H1 (cell line): Measurements from ENCODE around the gene KLHDC8A. TPM values are rescaled to one million over a fixed set of nuclear protein-coding genes. Genes with fewer than 3 reads are reported as not detected.

Experiments
- CTCF ChIA-PET: fragments of 300-600 bp; sonication (Branson Sonifier 250); formaldehyde crosslinking; loops from one replicate; lab custom pipeline; 2021; ENCODE audit not compliant: partially characterized antibody; lab: Charles Lee
- POLR2A ChIA-PET: fragments of 300-600 bp; sonication (Branson Sonifier 250); formaldehyde crosslinking; loops from one replicate; lab custom pipeline; 2021; ENCODE audit warnings: inconsistent platforms; ENCODE audit not compliant: partially characterized antibody; lab: Charles Lee
- DNase-seq, 2 experiments: peaks; one replicate each; pipeline versions ENCODE4 v3.0.0 to v3.0.0-alpha.2; 2010 to 2022; ENCODE audit warnings: low spot score in 2 of 2, low read depth in 1 of 2, mixed read lengths in 1 of 2
- FAIRE-seq: peaks from 2 replicates; lab custom pipeline; 2011; peaks lifted over from hg19 to GRCh38; lab: Jason Lieb, UNC
- H2AFZ ChIP-seq: 2 replicates; pipeline ENCODE4 v1.8.1; 2012; ENCODE audit warnings: low read length, inconsistent platforms
- H2AK5ac ChIP-seq: 2 replicates; pipeline ENCODE4 v1.6.1; 2013; ENCODE audit warnings: low read depth, low read length
- H2BK120ac ChIP-seq: replicated peaks from 2 replicates; pipeline ENCODE3; 2013; ENCODE audit warnings: low read depth, low read length, inconsistent platforms
- H2BK12ac ChIP-seq: 2 replicates; pipeline ENCODE4 v1.6.1; 2013; ENCODE audit warnings: low read depth, low read length
- H2BK15ac ChIP-seq: 2 replicates; pipeline ENCODE4 v1.6.1; 2013; ENCODE audit warnings: low read length
- H2BK20ac ChIP-seq: 2 replicates; pipeline ENCODE4 v1.6.1; 2013; ENCODE audit warnings: low read length
- H2BK5ac ChIP-seq: 2 replicates; pipeline ENCODE4 v1.6.1; 2013; ENCODE audit warnings: low read depth, low read length
- H3K14ac ChIP-seq: 2 replicates; pipeline ENCODE4 v1.6.1; 2013; ENCODE audit warnings: inconsistent platforms; ENCODE audit not compliant: insufficient read length
- H3K18ac ChIP-seq: 2 replicates; pipeline ENCODE4 v1.6.1; 2013; ENCODE audit warnings: low read length; ENCODE audit errors: extremely low read depth
- H3K23ac ChIP-seq: 2 replicates; pipeline ENCODE4 v1.6.1; 2013; ENCODE audit warnings: inconsistent platforms; ENCODE audit not compliant: insufficient read length
- H3K23me2 ChIP-seq: 2 replicates; pipeline ENCODE4 v1.6.1; 2013; ENCODE audit warnings: low read depth, low read length
- H3K27ac ChIP-seq: 2 replicates; pipeline ENCODE4 v1.6.1; 2011; ENCODE audit warnings: low read depth, low read length, inconsistent platforms
- H3K27me3 ChIP-seq, 4 experiments: replicated peaks in 1 of 4; 1 replicate in 1 of 4; 2 replicates in 3 of 4; pipeline versions ENCODE4 v1.6.1 to v1.8.1; 2011 to 2013; ENCODE audit warnings: low read length in 3 of 4, mild to moderate bottlenecking in 3 of 4, inconsistent platforms in 2 of 4, mixed read lengths in 2 of 4, moderate library complexity in 1 of 4; ENCODE audit not compliant: control insufficient read depth in 3 of 4, insufficient read depth in 3 of 4; ENCODE audit errors: extremely low read depth in 1 of 4
- H3K36me3 ChIP-seq, 4 experiments: 2 replicates each; pipeline versions ENCODE4 v1.6.1 to v1.8.1; 2011 to 2013; ENCODE audit warnings: mild to moderate bottlenecking in 4 of 4, low read length in 3 of 4, moderate library complexity in 2 of 4, control low read depth in 1 of 4, inconsistent platforms in 1 of 4; ENCODE audit not compliant: insufficient read depth in 4 of 4, control insufficient read depth in 2 of 4
- H3K4ac ChIP-seq: replicated peaks from 2 replicates; pipeline ENCODE3; 2013; ENCODE audit warnings: low read length, low read depth, mixed read lengths, inconsistent platforms; ENCODE audit not compliant: insufficient read length
- H3K4me1 ChIP-seq, 4 experiments: replicated peaks in 1 of 4; 1 replicate in 1 of 4; 2 replicates in 3 of 4; pipeline versions ENCODE4 v1.6.1 to v1.8.1; 2011 to 2013; ENCODE audit warnings: low read length in 3 of 4, inconsistent platforms in 2 of 4, mixed read lengths in 1 of 4; ENCODE audit not compliant: insufficient read depth in 4 of 4, control insufficient read depth in 3 of 4
- H3K4me2 ChIP-seq, 2 experiments: 2 replicates each; pipeline versions ENCODE4 v1.6.1 to v1.8.1; 2011 to 2013; ENCODE audit warnings: low read depth in 2 of 2, low read length in 2 of 2, control low read depth in 1 of 2, inconsistent platforms in 1 of 2, mild to moderate bottlenecking in 1 of 2; ENCODE audit not compliant: insufficient read depth in 1 of 2
- H3K4me3 ChIP-seq, 4 experiments: fragments of 200-600, 300-600 bp in 1 of 4; sonication (generic), shearing (Covaris generic), sonication (Bioruptor Twin) in 1 of 4; 2 replicates each; pipeline versions ENCODE4 v1.5.1 to v1.8.1; 2011 to 2016; ENCODE audit warnings: low read length in 4 of 4, low read depth in 3 of 4, control low read depth in 2 of 4, inconsistent platforms in 2 of 4, mild to moderate bottlenecking in 2 of 4, mixed read lengths in 1 of 4, moderate library complexity in 1 of 4; ENCODE audit not compliant: insufficient read depth in 2 of 4; ENCODE audit errors: extremely low read depth in 1 of 4
- H3K56ac ChIP-seq: replicated peaks from 2 replicates; pipeline ENCODE3; 2013; ENCODE audit warnings: low read depth, mild to moderate bottlenecking, mixed read lengths, low read length, inconsistent platforms; ENCODE audit not compliant: insufficient read length
- H3K79me1 ChIP-seq: 2 replicates; pipeline ENCODE4 v1.6.1; 2013; ENCODE audit warnings: low read depth, low read length, control low read depth
- H3K79me2 ChIP-seq, 2 experiments: 2 replicates each; pipeline versions ENCODE4 v1.6.1 to v1.8.1; 2012 to 2013; ENCODE audit warnings: low read length in 2 of 2, mild to moderate bottlenecking in 2 of 2, inconsistent platforms in 1 of 2; ENCODE audit not compliant: insufficient read depth in 2 of 2, control insufficient read depth in 1 of 2
- H3K9ac ChIP-seq, 4 experiments: replicated peaks in 1 of 4; 1 replicate in 1 of 4; 2 replicates in 3 of 4; pipeline versions ENCODE4 v1.6.1 to v1.8.1; 2011 to 2013; ENCODE audit warnings: low read depth in 3 of 4, low read length in 3 of 4, control low read depth in 2 of 4, mild to moderate bottlenecking in 2 of 4, moderate library complexity in 2 of 4, inconsistent platforms in 1 of 4; ENCODE audit errors: extremely low read depth in 1 of 4
- H3K9me3 ChIP-seq, 2 experiments: 2 replicates each; pipeline versions ENCODE4 v1.6.1 to v1.8.1; 2012 to 2013; ENCODE audit warnings: mild to moderate bottlenecking in 2 of 2, moderate library complexity in 2 of 2, control low read depth in 1 of 2, inconsistent platforms in 1 of 2, low read depth in 1 of 2, low read length in 1 of 2, mixed read lengths in 1 of 2; ENCODE audit not compliant: insufficient read depth in 2 of 2
- H4K20me1 ChIP-seq, 2 experiments: replicated peaks in 1 of 2; 2 replicates each; pipeline versions ENCODE3 to v1.8.1; 2011 to 2013; ENCODE audit warnings: inconsistent platforms in 2 of 2, low read length in 2 of 2, mild to moderate bottlenecking in 1 of 2; ENCODE audit not compliant: insufficient read depth in 2 of 2, control insufficient read depth in 1 of 2
- H4K5ac ChIP-seq: 2 replicates; pipeline ENCODE4 v1.6.1; 2013; ENCODE audit warnings: low read length, low read depth, mixed read lengths, inconsistent platforms; ENCODE audit not compliant: insufficient read length
- H4K8ac ChIP-seq: 2 replicates; pipeline ENCODE4 v1.8.0; 2013; ENCODE audit warnings: mild to moderate bottlenecking, moderate library complexity, low read length, inconsistent platforms; ENCODE audit not compliant: insufficient read depth; ENCODE audit errors: extremely low read depth
- H4K91ac ChIP-seq: replicated peaks from 2 replicates; pipeline ENCODE3; 2013; ENCODE audit warnings: low read length, mixed read lengths, inconsistent platforms; ENCODE audit not compliant: insufficient read length
- BRCA1 ChIP-seq: IDR thresholded peaks from 2 replicates; pipeline ENCODE4 v1.6.1; 2012; ENCODE audit warnings: low read depth, low read length, improper control_type of control experiment
- CHD2 ChIP-seq: IDR thresholded peaks from 2 replicates; pipeline ENCODE4 v1.6.1; 2012; ENCODE audit warnings: low read length, improper control_type of control experiment
- CREB1 ChIP-seq: IDR thresholded peaks from 2 replicates; pipeline ENCODE4 v1.6.1; 2012; ENCODE audit warnings: inconsistent platforms
- CTBP2 ChIP-seq: IDR thresholded peaks from 2 replicates; pipeline ENCODE4 v1.7.0; 2011; ENCODE audit warnings: borderline replicate concordance, mild to moderate bottlenecking, moderate library complexity, mixed read lengths, low read length; ENCODE audit not compliant: insufficient read depth, insufficient read length
- JUND ChIP-seq: IDR thresholded peaks from 2 replicates; pipeline ENCODE4 v1.6.1; 2011; ENCODE audit warnings: mild to moderate bottlenecking, improper control_type of control experiment, low read length
- MAFK ChIP-seq: IDR thresholded peaks from 2 replicates; pipeline ENCODE4 v1.6.1; 2012; ENCODE audit warnings: low read depth, mild to moderate bottlenecking, improper control_type of control experiment, low read length
- SP2 ChIP-seq: IDR thresholded peaks from 2 replicates; pipeline ENCODE4 v1.6.1; 2012; ENCODE audit warnings: mild to moderate bottlenecking, low read length, inconsistent platforms
- TAF7 ChIP-seq: optimal IDR thresholded peaks from 2 replicates; pipeline ENCODE3; 2011; ENCODE audit warnings: low read depth, mild to moderate bottlenecking, inconsistent platforms, low read length, moderate library complexity, borderline replicate concordance
- WGBS, 2 experiments: shearing (Covaris generic) in 1 of 2; methylation state at CpG; one replicate each; pipeline versions ENCODE4 v1.1.6 to v1.1.7; 2013 to 2015; ENCODE audit warnings: low lambda C conversion rate in 2 of 2, mixed read lengths in 2 of 2, inconsistent platforms in 1 of 2, low coverage in 1 of 2, missing lambda C conversion rate in 1 of 2; ENCODE audit not compliant: insufficient replicate concordance in 2 of 2, insufficient coverage in 1 of 2, insufficient read length in 1 of 2; ENCODE audit errors: extremely low coverage in 1 of 2, missing lambda C conversion rate in 1 of 2; 5-methylcytosine and 5-hydroxymethylcytosine counted together
- polyA plus RNA-seq, 7 experiments: library from polyadenylated mRNA; depleted of rRNA in 3 of 7; stranded (reverse) in 5 of 7; unstranded in 2 of 7; fragments of >200 nt in 5 of 7; fragments of 200-250 nt in 2 of 7; gene quantifications; 1 replicate in 5 of 7; 2 replicates in 1 of 7; 4 replicates in 1 of 7; pipeline versions ENCODE4 v1.2.1 to v1.2.3, GENCODE V29; 2011 to 2013; ENCODE audit warnings: missing spikeins in 2 of 7, mixed read lengths in 2 of 7
- total RNA-seq: library from RNA; stranded (reverse); fragmentation: NEBNext Ultra II Directional; extraction: Animal tissue kit (Norgen Biotek cat#: 25700); gene quantifications from 2 replicates; pipeline ENCODE4 v1.2.1, GENCODE V29; 2021

KLHDC8A gene
- total and polyA plus RNA-seq, 2 of the 8 experiments (the other 6 are each of a cell fraction or from before 2014, with no cell fraction given) = 1.9 to 3.4 TPM

- Histone ChIP-seq H3K79me1 (no peaks in the 10 kb centered on the region), H3K14ac (no peak overlapping the region), H4K20me1 (no peaks in the 10 kb centered on the region), H2AK5ac (no peak overlapping the region), H2BK15ac (no peak overlapping the region), H3K23ac (no peak overlapping the region), H2BK12ac (peak overlapping the region; percentile 90; the same call in 1 of the 2 replicates), H3K56ac (no peak overlapping the region), H4K5ac (no peak overlapping the region), H3K9ac (no peak overlapping the region), H4K8ac (no peak overlapping the region), H2AFZ (no peak overlapping the region), H2BK120ac (no peak overlapping the region), H3K36me3 (no peaks in the 10 kb centered on the region), H3K9me3 (peaks cover 0 to 4% of the 10 kb centered on the region in 2 experiments; a peak in 1 of 4 replicates), H3K4me3 (no peak overlapping the region), H4K91ac (peak overlapping the region; percentile 36), H3K23me2 (peaks cover 7% of the 10 kb centered on the region; the same call in 1 of the 2 replicates), H2BK5ac (no peak overlapping the region; the same call in 1 of the 2 replicates), H3K4me1 (peaks cover 0 to 9% (median 3%) of the 10 kb centered on the region in 4 experiments; a peak in 6 of 7 replicates), H3K27me3 (peaks cover 11 to 23% (median 22%) of the 10 kb centered on the region in 4 experiments), H2BK20ac (0 out of 2 replicates have a peak overlapping the region, but pooled peaks have one; percentile 64), H3K79me2 (no peaks in the 10 kb centered on the region), H3K18ac (no peak overlapping the region), H3K27ac (no peak overlapping the region), H3K4me2 (no peak overlapping the region), H3K4ac (no peak overlapping the region)
- POLR2A ChIA-PET = interaction anchor here (0.7 kb wide), 1 partner anchor 15 kb away, joined by 3 read pairs; no protein-coding TSS in a partner anchor
- no peak for FAIRE-seq
- no peak for DNase-seq
- no peak for TF ChIP-seq CHD2
- TF ChIP-seq SP2 = no peak
- TF ChIP-seq MAFK = no peak
- TF ChIP-seq CTBP2 = no peak
- TF ChIP-seq CREB1 = no peak
- no peak for TF ChIP-seq TAF7
- TF ChIP-seq JUND = no peak
- no peak for TF ChIP-seq BRCA1
- 94% methylated on average over 21 of the region's 21 CpGs; no CpG with 5 or more reads in 1 of the 2 experiments for WGBS, 2 experiments
- CTCF ChIA-PET = interaction anchor here (0.8 to 67.1 kb wide), 15 partner anchors 8 to 193 kb away, joined by 3 to 2424 read pairs (median 4); no protein-coding TSS in a partner anchor
Measured at GRCh38 chr1:205339197-205339702, 17.5 kb downstream of the KLHDC8A start.
